A673 (cell line): ENCODE data around the gene MVK. TPM values are rescaled to one million over a fixed set of nuclear protein-coding genes. Genes with fewer than 3 reads are reported as not detected.

Source experiments
- BruUV-seq: library from RNA; stranded (reverse); fragments of 400-500 nt; replicated peaks from 2 replicates; lab custom pipeline; 2021; lab: Mats Ljungman, UMichigan
- CTCF ChIA-PET: fragments of 300-600 bp; sonication (Branson Sonifier 250); formaldehyde crosslinking; loops from one replicate; lab custom pipeline; 2022; ENCODE audit warnings: antibody characterized with exemption; lab: Charles Lee
- POLR2A ChIA-PET: fragments of 300-600 bp; sonication (Branson Sonifier 250); formaldehyde crosslinking; loops from one replicate; lab custom pipeline; 2022; ENCODE audit warnings: antibody characterized with exemption; ENCODE audit not compliant: low non-redundant PET; lab: Charles Lee
- DNase-seq: peaks from one replicate; pipeline ENCODE4 v3.0.0-alpha.2; 2015; ENCODE audit warnings: low spot score
- H3K27ac ChIP-seq: fragments of 200-600 bp; sonication (generic); 2 replicates; pipeline ENCODE4 v1.5.1; 2016; ENCODE audit warnings: mixed run types, low read depth, mild to moderate bottlenecking, mixed read lengths, antibody characterized with exemption, low read length; ENCODE audit not compliant: poor library complexity, severe bottlenecking
- H3K27me3 ChIP-seq: fragments of 200-600 bp; sonication (generic); replicated peaks from 2 replicates; pipeline ENCODE4 v1.6.1; 2017; ENCODE audit warnings: mixed run types, low read depth, mild to moderate bottlenecking, mixed read lengths, antibody characterized with exemption, low read length; ENCODE audit not compliant: insufficient read depth, poor library complexity
- H3K36me3 ChIP-seq: fragments of 200-600 bp; sonication (generic); 2 replicates; pipeline ENCODE4 v1.6.1; 2016; ENCODE audit warnings: mixed run types, mild to moderate bottlenecking, mixed read lengths, antibody characterized with exemption, low read length; ENCODE audit not compliant: insufficient read depth, poor library complexity, severe bottlenecking
- H3K4me1 ChIP-seq: fragments of 200-600 bp; sonication (generic); 2 replicates; pipeline ENCODE4 v1.6.1; 2017; ENCODE audit warnings: mixed run types, mild to moderate bottlenecking, mixed read lengths, antibody characterized with exemption, low read length; ENCODE audit not compliant: insufficient read depth, poor library complexity, severe bottlenecking
- H3K4me3 ChIP-seq: fragments of 200-600 bp; sonication (generic); 2 replicates; pipeline ENCODE4 v1.5.1; 2016; ENCODE audit warnings: low read depth, mixed run types, mild to moderate bottlenecking, mixed read lengths, low read length; ENCODE audit not compliant: poor library complexity, severe bottlenecking
- H3K9me3 ChIP-seq: fragments of 200-600 bp; sonication (generic); 2 replicates; pipeline ENCODE4 v1.6.1; 2016; ENCODE audit warnings: mixed run types, low read depth, mild to moderate bottlenecking, mixed read lengths, antibody characterized with exemption, low read length; ENCODE audit not compliant: poor library complexity, severe bottlenecking
- EZH2 ChIP-seq: fragments of 200-600 bp; sonication (generic); IDR thresholded peaks from 2 replicates; pipeline ENCODE4 v1.6.1; 2017; ENCODE audit warnings: borderline replicate concordance, low read depth, mild to moderate bottlenecking, mixed read lengths, antibody characterized with exemption, low read length; ENCODE audit not compliant: poor library complexity, severe bottlenecking
- intact Hi-C: fragments of 100-400 bp; cut with micrococcal nuclease; formaldehyde crosslinking; loops from one replicate; pipeline ENCODE4 v1.10.0; 2022; ENCODE audit not compliant: unreplicated experiment
- total RNA-seq: library from RNA; stranded (reverse); gene quantifications from 2 replicates; pipeline ENCODE4 v1.2.3, GENCODE V29; 2021
- TF ChIP-seq, protein P1 (sequence below): fragments of 300-800, 200-600 bp; sonication (generic); conservative IDR thresholded peaks from 2 replicates; pipeline ENCODE4 v1.5.1; 2017; ENCODE audit warnings: low read depth, mild to moderate bottlenecking, antibody characterized with exemption, low read length, moderate library complexity, mixed read lengths

The MVK gene
- total RNA-seq, 1 experiment from 2014 or later = 56.0 TPM

GRCh38 chr12:109541413-109541726 is 32.2 kb upstream of the MVK start:
- ChIA-PET CTCF (no interaction called here), POLR2A (no interaction called here)
- H3K27ac ChIP-seq = no peak overlapping the region
- H3K36me3 ChIP-seq = no peaks in the 10 kb centered on the region
- H3K4me1 ChIP-seq = no peaks in the 10 kb centered on the region
- H3K27me3 ChIP-seq = no peaks in the 10 kb centered on the region
- H3K4me3 ChIP-seq = no peak overlapping the region
- TF ChIP-seq, protein P1, sequence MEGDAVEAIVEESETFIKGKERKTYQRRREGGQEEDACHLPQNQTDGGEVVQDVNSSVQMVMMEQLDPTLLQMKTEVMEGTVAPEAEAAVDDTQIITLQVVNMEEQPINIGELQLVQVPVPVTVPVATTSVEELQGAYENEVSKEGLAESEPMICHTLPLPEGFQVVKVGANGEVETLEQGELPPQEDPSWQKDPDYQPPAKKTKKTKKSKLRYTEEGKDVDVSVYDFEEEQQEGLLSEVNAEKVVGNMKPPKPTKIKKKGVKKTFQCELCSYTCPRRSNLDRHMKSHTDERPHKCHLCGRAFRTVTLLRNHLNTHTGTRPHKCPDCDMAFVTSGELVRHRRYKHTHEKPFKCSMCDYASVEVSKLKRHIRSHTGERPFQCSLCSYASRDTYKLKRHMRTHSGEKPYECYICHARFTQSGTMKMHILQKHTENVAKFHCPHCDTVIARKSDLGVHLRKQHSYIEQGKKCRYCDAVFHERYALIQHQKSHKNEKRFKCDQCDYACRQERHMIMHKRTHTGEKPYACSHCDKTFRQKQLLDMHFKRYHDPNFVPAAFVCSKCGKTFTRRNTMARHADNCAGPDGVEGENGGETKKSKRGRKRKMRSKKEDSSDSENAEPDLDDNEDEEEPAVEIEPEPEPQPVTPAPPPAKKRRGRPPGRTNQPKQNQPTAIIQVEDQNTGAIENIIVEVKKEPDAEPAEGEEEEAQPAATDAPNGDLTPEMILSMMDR = no peak
- TF ChIP-seq EZH2 = no peak
- intact Hi-C loops = no loop called here
- no peaks in the 10 kb centered on the region for H3K9me3 ChIP-seq
- BruUV-seq = no TSS peak
- no peak for DNase-seq

DNA sequence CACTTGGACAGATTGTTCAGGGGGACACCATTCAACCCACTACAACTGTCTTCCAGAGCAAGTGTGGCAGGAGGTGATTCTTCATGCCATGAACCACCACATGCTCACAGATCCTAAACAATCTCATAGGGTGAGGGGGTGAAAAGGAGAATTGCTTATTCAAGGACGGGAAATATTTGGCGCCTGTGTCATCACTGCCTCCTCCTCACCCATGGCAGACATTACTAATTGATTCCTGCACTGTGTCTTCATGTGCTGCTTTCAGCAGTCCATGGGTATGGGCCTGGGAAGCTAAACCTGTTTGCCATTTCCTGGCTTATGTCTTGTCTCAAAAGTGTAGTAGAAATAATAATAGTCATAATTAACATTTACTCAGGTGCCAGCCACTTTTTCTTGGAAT is 31.6 kb upstream of the MVK start:
- Histone ChIP-seq H3K36me3 (no peaks in the 10 kb centered on the region), H3K27me3 (no peaks in the 10 kb centered on the region), H3K27ac (no peak overlapping the region), H3K4me1 (no peaks in the 10 kb centered on the region), H3K4me3 (no peak overlapping the region), H3K9me3 (no peaks in the 10 kb centered on the region)
- TF ChIP-seq, protein P1 = no peak
- no peak for TF ChIP-seq EZH2
- DNase-seq = peak; percentile 24
- no TSS peak for BruUV-seq
- ChIA-PET CTCF (no interaction called here), POLR2A (no interaction called here)
- intact Hi-C loops = no loop called here

DNA sequence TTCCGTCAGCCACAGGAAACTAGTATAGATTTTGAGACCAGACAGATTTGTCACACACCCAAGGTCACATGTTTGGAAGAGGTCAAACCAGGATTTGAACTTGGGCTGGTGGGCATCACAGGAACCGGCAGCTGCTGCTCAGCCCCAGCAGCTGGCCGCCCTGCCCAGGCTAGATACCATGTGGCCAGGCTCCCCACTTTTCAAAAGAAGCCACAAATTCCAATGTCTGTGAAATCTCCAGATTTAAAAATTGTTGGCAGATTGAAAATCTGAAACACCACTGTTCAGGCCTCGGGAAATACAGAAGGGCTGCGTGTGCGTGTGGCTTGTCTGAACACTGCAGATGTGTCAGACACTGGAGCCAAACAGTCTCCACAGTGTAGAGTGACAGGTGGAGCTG is 30.7 kb upstream of the MVK start:
- H3K27ac ChIP-seq = no peak overlapping the region
- no peaks in the 10 kb centered on the region for H3K4me1 ChIP-seq
- no TSS peak for BruUV-seq
- POLR2A ChIA-PET = no interaction called here
- no peak for TF ChIP-seq EZH2
- TF ChIP-seq, protein P1 = no peak
- DNase-seq = no peak
- CTCF ChIA-PET = no interaction called here
- intact Hi-C loops = no loop called here
- H3K27me3 ChIP-seq = no peaks in the 10 kb centered on the region
- H3K4me3 ChIP-seq = no peak overlapping the region
- H3K36me3 ChIP-seq = no peaks in the 10 kb centered on the region
- no peaks in the 10 kb centered on the region for H3K9me3 ChIP-seq
